Skeletal muscle tissue (tissue), 4 donors: ENCODE results near the gene CNDP1. TPM values are rescaled to one million over a fixed set of nuclear protein-coding genes. Genes with fewer than 3 reads are reported as not detected.
A peak's percentile ranks its signal among the peaks of the same experiment; 100 is the strongest.

Source experiments
- H3K27ac ChIP-seq: one replicate; pipeline ENCODE4 v1.7.0; 2013; ENCODE audit warnings: mild to moderate bottlenecking, low read depth, low read length, inconsistent platforms
- H3K27me3 ChIP-seq, 3 donors: one replicate each; pipeline ENCODE4 v1.7.0; 2013; ENCODE audit warnings: low read length in 3 of 3; ENCODE audit not compliant: control insufficient read depth in 3 of 3, insufficient read depth in 3 of 3
- H3K36me3 ChIP-seq, 3 donors: one replicate each; pipeline ENCODE4 v1.7.0; 2013; ENCODE audit warnings: low read length in 3 of 3; ENCODE audit not compliant: control insufficient read depth in 3 of 3, insufficient read depth in 3 of 3
- H3K4me1 ChIP-seq, 3 donors: one replicate each; pipeline ENCODE4 v1.7.0; 2013; ENCODE audit warnings: low read length in 3 of 3, mild to moderate bottlenecking in 3 of 3; ENCODE audit not compliant: control insufficient read depth in 3 of 3, insufficient read depth in 3 of 3
- H3K4me3 ChIP-seq, 3 donors: one replicate each; pipeline ENCODE4 v1.7.0; 2013; ENCODE audit warnings: low read length in 3 of 3
- H3K9ac ChIP-seq, 3 donors: one replicate each; pipeline ENCODE4 v1.7.0; 2013; ENCODE audit warnings: low read length in 3 of 3, mild to moderate bottlenecking in 3 of 3, moderate library complexity in 2 of 3, low read depth in 1 of 3
- H3K9me3 ChIP-seq, 3 donors: one replicate each; pipeline ENCODE4 v1.7.0; 2013; ENCODE audit warnings: low read length in 3 of 3; ENCODE audit not compliant: control insufficient read depth in 3 of 3
- total RNA-seq: library from RNA; depleted of rRNA; stranded (reverse); fragments of >200 nt; gene quantifications from one replicate; pipeline ENCODE4 v1.2.3, GENCODE V29; 2014
- donor health status: Osteomylitis.

The CNDP1 gene
- total RNA-seq, 1 donor from 2014 or later = not detected

DNA sequence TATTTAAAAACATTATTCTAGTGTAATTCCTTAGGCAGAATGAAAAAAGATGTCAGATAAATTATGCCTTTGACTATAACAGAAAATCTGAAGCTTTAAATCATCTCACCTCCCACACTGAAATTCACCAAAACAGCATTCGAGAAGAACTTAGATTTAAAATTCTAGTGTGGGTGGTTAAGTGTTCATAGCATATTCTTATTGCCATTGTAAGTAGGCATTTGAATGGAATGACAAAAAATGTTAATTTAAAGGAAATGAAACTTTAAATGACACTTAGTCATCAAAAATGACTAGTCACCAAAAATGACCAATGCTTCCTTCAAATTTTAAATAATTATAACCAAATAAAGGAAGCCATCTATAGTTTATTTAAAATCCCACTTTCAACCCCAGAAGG, 56.4 kb downstream of the CNDP1 start:
- peaks cover 7 to 9% (median 9%) of the 10 kb centered on the region in 3 donors for H3K4me1 ChIP-seq
- H3K4me3 ChIP-seq = no peak overlapping the region
- H3K9me3 ChIP-seq = no peaks in the 10 kb centered on the region
- peaks cover 0 to 9% (median 7%) of the 10 kb centered on the region in 3 donors for H3K36me3 ChIP-seq
- no peak overlapping the region for H3K9ac ChIP-seq
- H3K27me3 ChIP-seq = peaks cover 0 to 13% (median 0%) of the 10 kb centered on the region in 3 donors
- H3K27ac ChIP-seq = no peak overlapping the region

DNA sequence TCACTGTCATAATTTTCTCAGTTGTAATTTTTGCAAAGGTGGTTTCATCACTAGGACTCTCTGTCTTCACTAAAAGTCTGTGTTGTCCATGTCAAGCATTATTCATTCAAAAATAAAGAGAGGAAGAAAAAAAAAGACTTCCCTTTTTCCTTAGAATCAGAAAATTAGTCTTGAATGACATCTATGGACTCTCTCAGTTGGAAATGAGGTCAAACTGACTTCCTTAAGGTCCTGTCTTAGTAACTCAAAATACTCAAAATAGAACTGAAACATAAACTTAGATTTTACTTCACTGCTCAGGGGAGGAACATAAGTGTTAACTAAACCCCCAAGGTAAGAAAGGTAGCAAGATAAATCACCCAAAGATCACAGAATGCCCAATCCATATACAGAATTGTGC, 61.1 kb downstream of the CNDP1 start:
- H3K27ac ChIP-seq = no peak overlapping the region
- H3K36me3 ChIP-seq = peaks cover 0 to 9% (median 7%) of the 10 kb centered on the region in 3 donors
- H3K4me1 ChIP-seq = peaks cover 18 to 39% (median 29%) of the 10 kb centered on the region in 3 donors
- H3K9ac ChIP-seq = peak overlapping the region in 2 of 3 donors; percentile 96
- peak overlapping the region; percentile 23 to 95 (median 93) for H3K4me3 ChIP-seq
- H3K9me3 ChIP-seq = no peaks in the 10 kb centered on the region
- H3K27me3 ChIP-seq = no peaks in the 10 kb centered on the region

DNA sequence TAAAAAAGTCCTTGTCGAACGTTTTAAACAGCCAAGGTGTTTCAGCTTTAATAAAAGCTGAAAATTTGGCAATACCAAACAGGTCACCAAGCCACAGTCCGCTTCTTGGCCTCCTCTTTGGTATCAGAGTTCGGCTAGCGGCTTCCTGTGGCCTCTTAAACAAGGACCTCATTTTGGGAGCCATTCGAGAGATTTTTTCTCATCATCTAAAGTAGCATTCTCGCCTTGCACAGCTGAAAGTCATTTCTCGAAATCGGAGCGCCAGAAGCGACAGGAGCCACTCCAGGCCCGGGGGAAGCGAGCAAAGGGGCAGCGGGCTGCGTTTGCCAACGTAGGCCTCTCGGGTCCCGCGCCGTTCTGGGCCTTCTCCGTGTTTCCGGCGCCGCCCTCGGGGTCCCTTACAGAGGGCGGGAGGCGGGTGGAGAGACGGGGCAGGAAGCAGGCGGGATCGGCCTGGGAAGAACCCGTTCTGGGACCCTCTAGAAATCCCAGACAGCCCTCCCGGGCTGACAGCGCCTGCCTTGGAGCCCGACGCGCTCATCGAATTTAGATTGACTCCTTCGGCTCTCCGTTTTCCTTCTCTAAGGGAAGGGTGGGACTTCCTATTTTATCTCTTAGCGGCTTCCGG, 62.8 kb downstream of the CNDP1 start:
- H3K4me1 ChIP-seq = peaks cover 18 to 40% (median 32%) of the 10 kb centered on the region in 3 donors
- H3K4me3 ChIP-seq = peak overlapping the region; percentile 91 to 95 (median 93)
- H3K9ac ChIP-seq = peak overlapping the region; percentile 96
- H3K27me3 ChIP-seq = no peaks in the 10 kb centered on the region
- peak overlapping the region; percentile 98 for H3K27ac ChIP-seq
- no peaks in the 10 kb centered on the region for H3K9me3 ChIP-seq
- H3K36me3 ChIP-seq = peaks cover 0 to 9% (median 7%) of the 10 kb centered on the region in 3 donors

DNA sequence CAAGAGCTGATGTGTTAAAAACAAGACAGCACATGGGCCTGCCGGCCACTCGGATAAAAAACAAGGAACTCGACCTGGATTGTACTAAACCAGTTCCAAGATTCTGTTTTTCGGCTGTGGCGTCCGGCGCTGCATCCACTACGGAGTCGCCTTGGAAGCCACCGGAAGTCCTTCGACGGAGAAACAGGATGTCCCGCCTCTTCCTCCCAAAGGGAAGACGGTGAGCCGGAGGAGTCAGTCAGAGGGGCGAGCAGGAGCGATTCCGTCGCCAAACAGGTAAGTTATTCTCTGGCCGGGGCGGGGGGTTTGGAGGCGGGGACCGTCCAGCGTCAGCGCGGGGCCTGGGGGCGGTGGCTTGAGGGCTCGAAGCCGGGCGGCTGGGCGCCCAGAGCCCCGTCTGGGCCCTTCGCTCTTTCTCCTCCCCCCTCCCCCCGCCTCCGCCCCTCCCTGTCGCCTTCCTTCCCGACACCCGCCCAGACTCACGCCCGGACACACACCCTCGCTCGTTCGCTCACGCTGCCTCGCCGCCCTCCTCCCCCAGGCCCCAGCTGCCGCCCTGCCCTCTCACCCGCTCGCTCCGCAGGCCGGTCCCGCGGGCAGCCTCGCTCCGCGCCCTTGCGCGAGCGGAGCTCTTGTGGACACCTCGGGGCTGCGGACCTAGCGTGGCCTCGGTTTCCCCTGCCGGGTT, 63.5 kb downstream of the CNDP1 start, which contains the start of gene ZNF407:
Gene ZNF407, plus strand, starts transcription at position 209 of the 688 bp plus-strand sequence. CDS start 33,150 bp downstream, outside the sequence.
- H3K4me3 ChIP-seq = peak within 1 kb of the TSS; percentile 91 to 95 (median 93)
- H3K9ac ChIP-seq = peak within 1 kb of the TSS; percentile 96
- no peaks in the 10 kb centered on the region for H3K9me3 ChIP-seq
- peaks cover 0 to 9% (median 6%) of the 10 kb centered on the region in 3 donors for H3K36me3 ChIP-seq
- peaks cover 18 to 42% (median 32%) of the 10 kb centered on the region in 3 donors for H3K4me1 ChIP-seq
- H3K27ac ChIP-seq = peak within 1 kb of the TSS; percentile 98
- H3K27me3 ChIP-seq = no peaks in the 10 kb centered on the region

DNA sequence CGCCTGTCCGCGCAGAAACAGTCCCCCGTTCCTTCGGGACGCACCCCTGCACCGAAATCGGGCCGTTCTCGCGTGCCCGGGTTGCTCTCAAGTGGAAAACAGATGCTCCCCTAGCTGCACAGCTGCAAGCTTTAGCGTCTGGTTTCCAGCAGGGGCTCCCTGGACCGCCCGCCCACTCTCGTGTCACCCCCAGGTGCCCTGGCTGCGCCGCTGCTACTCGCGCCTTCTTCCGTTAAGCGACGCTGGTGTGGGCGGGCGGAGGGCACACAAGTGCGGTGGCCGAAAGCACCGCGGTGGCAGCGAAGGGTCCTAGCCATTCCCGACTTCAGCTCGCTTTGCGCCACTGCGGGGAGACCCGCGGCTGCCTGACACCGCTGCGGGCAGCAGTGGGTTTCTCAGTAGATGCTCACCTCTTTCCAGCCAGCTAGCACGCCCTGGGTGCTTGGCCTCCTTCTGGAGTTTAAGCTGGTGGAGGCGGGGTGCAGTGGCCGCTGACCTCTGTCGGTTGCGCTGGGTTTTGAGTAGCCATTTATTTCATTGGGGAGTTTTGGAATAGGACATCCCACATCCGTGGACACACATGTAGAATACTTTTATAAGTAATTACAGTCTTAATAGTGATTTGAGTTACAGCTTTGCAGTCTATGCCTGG, 64.2 kb downstream of the CNDP1 start:
- H3K36me3 ChIP-seq = peaks cover 0 to 2% (median under 1%) of the 10 kb centered on the region in 3 donors

DNA sequence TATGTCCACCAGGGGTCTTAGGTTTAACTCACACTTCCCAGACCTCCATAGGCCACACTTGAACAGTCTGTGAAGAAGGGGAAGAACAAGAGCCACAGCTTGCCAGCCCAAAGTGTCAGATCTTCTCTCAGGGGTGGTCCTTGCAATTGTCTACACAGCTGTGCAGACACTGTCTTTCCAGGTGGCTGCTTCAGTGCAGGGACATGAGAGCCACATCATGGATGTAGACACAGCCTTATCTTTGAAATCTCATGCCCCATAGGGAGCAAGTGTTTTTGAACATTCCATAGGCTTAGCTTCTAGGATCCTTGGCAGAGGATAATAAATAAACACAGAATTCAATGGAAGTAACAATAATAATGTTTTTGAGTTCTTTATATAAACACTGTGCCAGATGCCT, 70.1 kb downstream of the CNDP1 start:
- Histone ChIP-seq H3K9me3 (no peaks in the 10 kb centered on the region), H3K9ac (no peak overlapping the region), H3K36me3 (no peaks in the 10 kb centered on the region), H3K4me1 (peaks cover 7 to 27% (median 8%) of the 10 kb centered on the region in 3 donors), H3K4me3 (no peak overlapping the region), H3K27ac (no peak overlapping the region), H3K27me3 (no peaks in the 10 kb centered on the region)

More for the DNA sequence above, 64.2 kb downstream of the CNDP1 start:
- Histone ChIP-seq H3K4me1 (peaks cover 18 to 44% (median 32%) of the 10 kb centered on the region in 3 donors), H3K27ac (peak overlapping the region; percentile 98), H3K4me3 (peak overlapping the region; percentile 85 to 93 (median 91)), H3K27me3 (no peaks in the 10 kb centered on the region), H3K9ac (peak overlapping the region; percentile 92 to 96 (median 96)), H3K9me3 (no peaks in the 10 kb centered on the region)

DNA sequence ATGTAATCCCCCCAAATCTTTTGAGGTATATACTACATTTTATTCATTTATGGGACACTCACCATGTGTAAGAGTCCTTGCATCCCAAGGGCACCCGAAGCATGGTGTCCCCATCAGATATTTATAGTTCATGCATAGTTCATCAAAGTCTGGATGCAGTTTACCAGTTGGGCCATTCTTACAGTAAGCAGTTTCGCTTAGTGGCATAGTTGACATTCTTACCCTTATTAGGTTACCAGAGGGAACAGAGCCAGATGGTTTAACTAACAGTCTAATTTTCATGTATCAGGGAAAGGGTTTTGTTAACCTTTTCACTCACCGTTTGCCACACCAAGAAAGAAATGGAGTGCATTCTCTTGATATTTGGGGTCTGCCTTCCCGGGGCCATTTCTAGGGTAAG, 70.5 kb downstream of the CNDP1 start:
- H3K9ac ChIP-seq = no peak overlapping the region
- peaks cover 3 to 25% (median 8%) of the 10 kb centered on the region in 3 donors for H3K4me1 ChIP-seq
- no peak overlapping the region for H3K4me3 ChIP-seq
- H3K27ac ChIP-seq = no peak overlapping the region
- H3K36me3 ChIP-seq = no peaks in the 10 kb centered on the region
- H3K9me3 ChIP-seq = no peaks in the 10 kb centered on the region
- H3K27me3 ChIP-seq = no peaks in the 10 kb centered on the region

DNA sequence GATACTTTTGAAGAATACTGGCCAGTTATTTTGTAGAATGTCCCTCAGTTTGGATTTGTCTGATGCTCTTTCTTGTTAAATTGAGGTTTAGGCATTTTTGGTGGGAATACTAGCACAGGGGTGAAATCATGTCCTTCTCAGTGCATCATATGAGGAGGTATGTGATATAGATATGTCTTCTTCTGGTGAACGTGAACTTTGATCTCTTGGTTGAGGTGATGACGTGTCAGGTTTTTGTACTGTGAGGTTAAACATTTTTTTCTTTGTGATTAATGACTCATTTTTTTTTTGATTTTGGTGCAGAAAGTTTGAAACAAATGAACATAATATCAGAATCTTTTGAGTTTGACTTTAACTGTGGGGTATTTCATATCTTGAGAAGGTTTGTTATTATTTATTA, 74.4 kb downstream of the CNDP1 start:
- Histone ChIP-seq H3K27me3 (no peaks in the 10 kb centered on the region), H3K27ac (no peak overlapping the region), H3K9ac (no peak overlapping the region), H3K9me3 (no peaks in the 10 kb centered on the region), H3K4me1 (peaks cover 0 to 14% (median 8%) of the 10 kb centered on the region in 3 donors), H3K4me3 (no peak overlapping the region), H3K36me3 (no peaks in the 10 kb centered on the region)

DNA sequence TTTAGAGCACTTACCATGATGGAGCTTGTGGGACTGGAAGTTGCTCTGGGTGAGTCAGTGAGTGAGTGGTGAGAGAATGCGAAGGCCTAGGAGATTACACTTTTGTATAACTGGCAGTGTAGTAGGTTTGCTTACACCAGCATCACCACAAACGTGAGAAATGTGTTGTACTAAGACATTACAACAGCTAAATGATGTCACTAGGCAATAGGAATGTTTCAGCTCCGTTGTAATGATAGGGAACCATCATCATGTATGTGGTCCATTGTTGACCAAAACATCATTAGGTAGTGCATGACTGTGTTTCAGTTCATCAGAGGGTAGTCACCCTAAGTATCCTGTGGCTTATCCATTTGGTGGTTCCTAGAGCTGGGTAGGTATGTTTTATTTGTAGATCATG, 75.2 kb downstream of the CNDP1 start:
- Histone ChIP-seq H3K4me3 (no peak overlapping the region), H3K9ac (no peak overlapping the region), H3K27ac (no peak overlapping the region), H3K9me3 (no peaks in the 10 kb centered on the region), H3K36me3 (no peaks in the 10 kb centered on the region), H3K27me3 (no peaks in the 10 kb centered on the region), H3K4me1 (peaks cover 0 to 7% (median 4%) of the 10 kb centered on the region in 3 donors)
